ENCODE results near the gene ZNF101.
"Not testable (repeated sequence)": the region's sequence is repeated elsewhere in the genome, so short reads cannot be mapped to it uniquely, and the experiment has no call there.

The ZNF101 gene

DNA sequence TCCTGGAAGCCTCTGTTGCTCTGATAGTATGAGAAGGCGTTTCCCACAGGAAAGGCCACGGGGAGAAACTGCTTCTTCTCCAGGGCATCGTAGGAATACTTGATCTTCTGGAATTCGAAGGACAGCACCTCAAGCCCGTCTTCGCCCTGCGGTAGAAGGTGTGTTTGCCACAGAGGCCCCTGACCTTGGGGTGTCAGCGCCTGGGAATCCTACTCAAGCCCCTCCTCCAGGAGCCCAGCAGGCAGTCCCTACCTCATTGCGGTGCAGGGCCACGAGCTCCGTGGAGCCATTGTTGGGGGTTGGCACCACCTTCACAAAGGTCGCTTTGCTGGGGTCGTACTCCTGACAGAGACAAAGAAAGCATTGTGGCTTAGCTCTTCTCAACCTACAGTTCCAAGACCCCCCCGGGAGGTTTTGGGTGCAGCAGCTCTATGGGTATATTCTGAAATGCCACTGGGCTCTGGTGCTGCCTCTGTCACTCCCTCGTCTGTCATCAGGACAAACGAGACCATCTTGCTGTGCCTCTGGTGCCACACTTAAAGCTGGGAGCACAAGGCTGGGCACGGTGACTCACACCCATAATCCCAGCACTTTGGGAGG lies 8.9 kb upstream of the ZNF101 start:
- DNase-seq, result no peak

DNA sequence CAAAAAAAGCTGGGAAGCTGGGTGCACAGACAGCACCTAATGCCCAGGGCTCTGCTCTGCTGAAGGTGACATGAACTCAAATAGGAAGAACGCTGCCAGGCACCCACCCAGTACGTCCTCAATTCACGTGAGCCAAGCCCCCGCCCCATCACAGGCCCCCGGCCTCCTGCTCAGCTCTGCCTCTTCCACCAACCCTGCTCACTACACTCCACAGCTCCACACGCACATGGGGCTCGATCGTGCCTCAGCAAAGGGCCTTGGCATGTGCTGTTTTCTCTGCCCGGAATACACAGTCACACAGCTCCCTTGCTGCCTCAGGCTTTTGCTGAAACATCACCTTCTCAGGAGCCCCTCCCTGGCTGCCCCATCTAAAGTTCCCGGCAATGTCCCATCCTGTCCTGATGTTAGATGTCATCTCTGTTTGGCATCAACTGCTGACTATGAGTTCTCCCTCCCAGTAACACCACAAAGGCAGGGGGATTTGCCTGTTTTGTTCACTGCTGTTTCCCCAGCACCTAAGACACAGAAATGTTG lies 7.4 kb upstream of the ZNF101 start:
- no peak for DNase-seq

DNA sequence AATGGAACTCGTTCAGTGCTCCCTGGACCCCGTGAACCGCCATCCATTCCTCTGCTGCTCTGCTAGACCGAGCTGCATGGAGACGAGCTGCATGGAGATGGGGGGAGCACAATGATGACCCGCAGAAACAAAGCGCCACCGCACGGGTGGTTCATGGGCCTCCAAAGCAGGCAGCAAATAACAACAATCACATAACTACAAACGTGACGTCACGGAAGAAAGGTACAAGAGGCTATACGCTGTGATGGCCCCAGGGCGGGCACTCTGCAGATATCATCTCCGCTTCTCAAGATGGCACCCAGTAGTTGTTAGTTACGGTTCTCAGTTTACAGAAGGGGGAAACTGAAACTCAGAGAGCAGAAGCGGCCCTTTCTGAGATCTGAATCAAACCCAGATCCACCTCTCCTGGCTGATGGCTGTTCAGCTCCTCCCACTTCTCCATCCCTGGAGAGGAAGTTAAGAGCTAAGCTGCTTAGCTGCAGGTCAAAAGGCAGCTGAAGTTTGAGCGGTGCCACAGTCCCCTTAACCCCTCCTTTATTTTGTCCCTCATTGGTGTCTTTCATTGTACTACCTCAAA lies 6.9 kb upstream of the ZNF101 start:
- peak in 1 of 51 donors; percentile 12 for DNase-seq

DNA sequence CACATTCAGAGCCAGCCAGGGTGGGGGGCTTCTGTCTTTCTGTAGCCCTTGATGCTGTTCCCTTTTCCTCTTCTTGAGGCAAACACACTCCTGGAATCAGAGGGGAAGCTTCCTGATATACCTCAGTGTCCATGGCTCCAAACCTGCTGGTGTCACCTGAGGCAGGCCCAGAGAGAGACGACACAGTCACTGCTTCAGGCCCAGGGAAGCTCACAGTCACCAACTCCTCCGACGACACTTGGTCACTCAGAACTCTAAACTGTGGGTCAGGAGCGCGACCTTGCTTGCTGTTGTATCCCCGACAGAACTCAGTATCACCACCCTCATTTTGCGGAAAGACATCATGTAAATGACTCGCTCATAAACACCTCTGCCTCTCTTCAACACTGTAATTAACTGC lies 6.3 kb upstream of the ZNF101 start:
- DNase-seq, result no peak

DNA sequence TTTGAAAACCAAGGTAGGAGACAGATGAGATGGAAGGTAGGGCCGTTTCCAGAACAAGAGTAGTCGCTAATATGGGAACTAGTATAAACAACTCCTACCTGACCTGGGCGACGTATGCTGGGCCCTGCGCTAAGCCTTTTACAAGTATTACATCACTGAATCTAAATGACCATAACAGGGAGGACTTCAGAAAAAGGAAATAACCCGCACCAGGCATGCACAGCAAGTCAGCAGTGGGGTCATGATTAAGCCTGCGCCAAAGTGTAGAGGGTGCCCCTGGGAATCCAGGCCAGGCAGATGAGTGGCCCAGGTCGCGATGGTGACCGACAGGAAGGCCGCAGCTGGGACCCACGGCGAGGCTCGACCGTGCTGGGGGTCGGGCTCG lies 5.8 kb upstream of the ZNF101 start:
- no peak for DNase-seq

DNA sequence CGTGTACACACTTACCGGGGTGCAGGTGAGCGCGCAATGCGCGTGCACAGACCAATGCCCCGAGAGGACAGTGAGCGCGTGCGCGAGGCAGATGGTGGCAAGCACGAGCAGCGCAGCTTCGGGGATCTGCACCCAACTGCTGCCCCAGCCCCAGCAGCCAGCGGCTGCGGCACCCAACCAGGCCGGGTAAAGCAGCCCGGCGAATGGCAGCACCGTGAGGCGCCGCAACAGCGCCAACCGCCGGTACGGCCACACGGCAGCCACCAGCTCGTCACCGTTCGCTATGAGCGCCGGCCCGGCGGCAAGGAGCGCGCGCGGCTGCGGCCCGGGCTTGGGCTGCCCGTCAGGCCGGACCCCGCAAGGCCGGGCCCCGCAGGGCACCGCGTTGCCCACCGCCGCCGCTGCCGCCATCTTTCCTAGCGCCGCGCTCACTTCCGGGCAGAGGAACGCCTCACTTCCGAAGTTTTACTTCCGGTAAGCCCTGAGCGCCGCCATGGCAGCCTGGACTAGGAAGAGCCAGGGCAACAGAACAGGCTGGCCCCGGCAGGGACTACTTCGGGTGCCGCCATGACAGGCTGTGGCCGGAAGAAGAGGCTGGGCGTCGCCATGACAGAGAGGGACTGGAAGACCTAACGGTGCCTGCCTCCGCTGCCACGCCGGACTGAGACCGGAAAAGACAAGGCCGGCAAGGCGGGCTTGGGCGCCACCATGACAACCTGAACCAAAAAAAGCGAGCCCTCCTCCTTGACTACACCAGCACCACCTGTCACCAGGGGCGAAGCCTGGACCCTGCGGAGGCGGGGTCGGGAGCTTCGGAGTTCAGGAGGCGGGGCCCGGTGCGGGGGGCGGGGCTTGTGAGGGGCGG lies 5.2 kb upstream of the ZNF101 start, which contains the start of gene ATP13A1:
Gene ATP13A1 (minus strand): TSS at position 421 of the 865 bp plus-strand sequence. CDS start 10 bp downstream, at position 411.
- peak; percentile 59 to 100 (median 97) for DNase-seq

DNA sequence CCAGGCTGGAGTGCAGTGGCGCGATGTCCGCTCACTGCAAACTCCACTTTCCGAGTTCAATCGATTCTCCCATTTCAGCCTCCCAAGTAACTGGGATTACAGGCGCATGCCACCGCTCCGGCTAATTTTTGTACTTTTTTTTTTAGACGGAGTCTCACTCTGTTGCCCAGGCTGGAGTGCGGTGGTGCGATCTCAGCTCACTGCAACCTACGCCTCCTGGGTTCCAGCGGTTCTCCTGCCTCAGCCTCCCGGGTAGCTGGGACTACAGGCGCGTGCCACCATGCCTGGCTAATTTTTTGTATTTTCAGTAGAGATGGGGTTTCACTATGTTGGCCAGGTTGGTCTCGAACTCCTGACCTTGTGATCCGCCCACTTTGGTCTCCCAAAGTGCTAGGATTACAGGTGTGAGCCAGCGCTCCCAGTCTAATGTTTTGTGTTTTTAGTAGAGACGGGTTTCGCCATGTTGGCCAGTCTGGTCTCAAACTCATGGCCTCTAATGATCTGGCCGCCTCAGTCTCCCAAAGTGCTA lies 3.2 kb upstream of the ZNF101 start:
- not testable (repeated sequence) for DNase-seq

DNA sequence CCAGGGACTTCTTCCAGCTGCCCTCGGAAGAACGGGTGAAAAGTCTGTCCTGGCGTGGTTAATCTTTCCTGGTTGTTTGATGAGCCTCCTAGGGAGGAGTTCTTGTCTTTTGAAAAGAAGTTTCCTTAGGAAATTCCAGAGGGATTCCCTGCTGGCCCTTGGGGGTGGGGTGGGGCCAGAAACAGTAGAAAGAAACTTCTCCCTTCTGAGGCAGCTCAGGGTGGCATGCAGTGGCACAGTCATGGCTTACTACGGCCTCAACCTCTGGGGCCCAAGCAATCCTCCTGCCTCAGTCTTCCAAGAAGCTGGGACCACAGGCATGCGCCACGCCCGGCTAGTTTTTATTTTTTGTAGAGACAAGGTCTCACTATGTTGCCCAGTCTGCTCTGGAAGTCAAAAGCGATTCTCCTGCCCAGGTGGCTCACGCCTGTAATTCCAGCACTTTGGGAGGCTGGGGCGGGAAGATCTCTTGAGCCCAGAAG lies 1.5 kb downstream of the ZNF101 start:
- DNase-seq, result no peak

DNA sequence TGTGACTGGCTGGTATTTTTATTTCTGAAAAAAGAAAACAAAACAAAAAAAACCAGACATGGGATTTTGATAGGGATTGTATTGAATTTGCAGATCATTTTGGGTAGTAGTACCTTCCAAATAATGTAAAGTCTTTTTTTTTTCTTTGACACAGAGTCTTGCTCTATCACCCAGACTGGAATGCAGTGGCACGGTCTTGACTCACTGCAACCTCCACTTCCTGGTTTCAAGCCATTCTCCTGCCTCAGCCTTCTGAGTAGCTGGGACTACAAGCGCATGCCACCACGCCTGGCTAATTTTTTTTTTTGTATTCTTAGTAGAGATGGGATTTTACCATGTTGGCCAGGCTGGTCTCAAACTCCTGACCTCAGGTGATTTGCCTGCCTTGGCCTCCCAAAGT lies 4.2 kb downstream of the ZNF101 start:
- no peak for DNase-seq

DNA sequence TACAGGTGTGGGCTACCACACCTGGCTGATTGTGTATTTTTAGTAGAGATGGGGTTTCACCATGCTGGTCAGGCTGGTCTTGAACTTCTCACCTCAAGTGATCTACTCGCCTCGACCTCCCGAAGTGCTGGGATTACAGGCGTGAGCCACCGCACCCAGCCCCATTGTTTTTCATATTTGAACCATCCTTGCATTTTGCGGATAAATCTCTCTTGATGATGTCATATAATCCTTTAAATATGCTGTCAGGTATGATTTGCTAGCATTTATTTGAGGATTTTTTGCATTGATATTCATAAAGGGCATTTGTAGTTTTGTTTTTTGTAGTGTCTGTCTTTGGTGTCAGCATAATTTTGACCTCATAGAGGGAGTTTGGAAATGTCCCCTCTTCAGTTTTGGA lies 5.7 kb downstream of the ZNF101 start:
- no peak for DNase-seq

DNA sequence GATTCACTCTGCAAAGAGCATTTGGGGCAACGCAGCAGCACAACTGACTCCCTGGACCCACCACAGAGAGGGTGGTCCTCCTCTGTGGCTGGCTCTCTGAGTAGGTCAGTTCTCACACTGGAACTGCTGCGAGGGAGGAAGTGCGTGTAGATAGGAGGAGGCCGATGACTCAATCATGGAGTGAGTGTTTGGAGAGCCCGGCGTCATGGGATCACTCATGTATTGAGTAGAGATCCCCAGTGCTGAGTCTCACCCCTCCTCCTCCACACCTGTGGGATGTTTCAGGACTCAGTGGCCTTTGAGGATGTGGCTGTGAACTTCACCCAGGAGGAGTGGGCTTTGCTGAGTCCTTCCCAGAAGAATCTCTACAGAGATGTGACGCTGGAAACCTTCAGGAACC lies 8.9 kb downstream of the ZNF101 start:
- DNase-seq, result no peak

DNA sequence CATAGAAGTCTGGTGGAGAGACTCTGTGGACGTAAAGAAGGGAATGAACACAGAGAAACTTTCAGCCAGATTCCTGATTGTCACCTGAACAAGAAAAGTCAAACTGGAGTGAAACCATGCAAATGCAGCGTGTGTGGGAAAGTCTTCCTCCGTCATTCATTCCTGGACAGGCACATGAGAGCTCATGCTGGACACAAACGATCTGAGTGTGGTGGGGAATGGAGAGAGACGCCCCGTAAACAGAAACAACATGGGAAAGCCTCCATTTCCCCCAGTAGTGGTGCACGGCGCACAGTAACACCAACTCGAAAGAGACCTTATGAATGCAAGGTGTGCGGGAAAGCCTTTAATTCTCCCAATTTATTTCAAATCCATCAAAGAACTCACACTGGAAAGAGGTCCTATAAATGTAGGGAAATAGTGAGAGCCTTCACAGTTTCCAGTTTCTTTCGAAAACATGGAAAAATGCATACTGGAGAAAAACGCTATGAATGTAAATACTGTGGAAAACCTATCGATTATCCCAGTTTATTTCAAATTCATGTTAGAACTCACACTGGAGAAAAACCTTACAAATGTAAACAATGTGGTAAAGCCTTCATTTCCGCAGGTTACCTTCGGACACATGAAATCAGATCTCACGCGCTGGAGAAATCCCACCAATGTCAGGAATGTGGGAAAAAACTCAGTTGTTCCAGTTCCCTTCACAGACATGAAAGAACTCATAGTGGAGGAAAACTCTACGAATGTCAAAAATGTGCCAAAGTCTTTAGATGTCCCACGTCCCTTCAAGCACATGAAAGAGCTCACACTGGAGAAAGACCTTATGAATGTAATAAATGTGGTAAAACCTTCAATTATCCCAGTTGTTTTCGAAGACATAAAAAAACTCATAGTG lies 10.8 kb downstream of the ZNF101 start:
- no peak for DNase-seq

DNA sequence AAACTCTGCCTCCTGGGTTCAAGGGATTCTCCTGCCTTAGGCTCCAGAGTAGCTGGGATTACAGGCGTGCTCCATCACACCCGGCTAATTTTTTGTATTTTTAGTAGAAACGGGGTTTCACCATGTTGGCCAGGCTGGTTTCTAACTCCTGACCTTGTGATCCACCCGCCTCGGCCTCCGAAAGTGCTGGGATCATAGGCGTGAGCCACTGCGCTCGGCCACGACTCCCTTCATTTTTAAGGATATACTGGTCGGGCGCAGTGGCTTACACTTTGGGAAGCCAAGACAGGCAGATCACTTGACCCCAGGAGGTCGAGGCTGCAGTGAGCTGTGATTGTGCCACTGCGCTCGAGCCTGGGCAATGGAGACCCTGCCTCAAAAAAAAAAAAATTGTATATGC lies 17.5 kb downstream of the ZNF101 start:
- DNase-seq, result not testable (repeated sequence)

DNA sequence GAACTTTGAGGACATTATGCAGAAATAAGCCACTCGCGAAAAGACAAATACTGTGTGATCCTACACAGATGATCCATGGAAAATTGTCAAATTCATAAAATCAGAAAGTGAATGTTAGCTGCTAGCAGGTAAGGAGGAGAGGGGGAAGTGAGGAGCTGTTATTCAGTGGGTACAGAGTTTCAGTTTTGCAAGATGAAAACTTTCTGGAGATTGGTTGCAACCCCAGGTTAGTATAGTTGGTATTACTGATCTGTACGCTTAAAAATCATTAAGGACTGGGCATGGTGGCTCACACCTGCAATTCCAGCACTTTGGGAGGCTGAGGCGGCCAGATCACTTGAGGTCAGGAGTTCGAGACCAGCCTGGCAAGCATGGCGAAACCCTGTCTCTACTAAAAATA lies 17.9 kb downstream of the ZNF101 start:
- no peak for DNase-seq

DNA sequence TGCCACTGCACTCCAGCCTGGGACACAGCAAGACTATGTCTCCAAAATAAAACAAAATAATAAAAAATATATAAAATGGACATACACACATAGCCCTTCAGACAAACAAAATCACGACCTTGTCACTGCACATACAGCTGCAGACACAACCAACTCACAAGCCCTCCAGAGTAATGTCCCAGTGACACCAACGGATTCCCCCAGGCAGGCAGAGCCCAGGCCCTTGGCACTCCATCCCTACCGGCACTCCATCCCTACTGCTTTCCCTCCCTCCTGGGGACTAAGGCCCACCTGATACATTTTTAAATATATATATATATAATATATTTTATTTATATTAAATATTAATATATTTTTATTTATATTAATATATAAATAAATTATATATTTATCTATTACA lies 18.5 kb downstream of the ZNF101 start:
- no peak for DNase-seq

DNA sequence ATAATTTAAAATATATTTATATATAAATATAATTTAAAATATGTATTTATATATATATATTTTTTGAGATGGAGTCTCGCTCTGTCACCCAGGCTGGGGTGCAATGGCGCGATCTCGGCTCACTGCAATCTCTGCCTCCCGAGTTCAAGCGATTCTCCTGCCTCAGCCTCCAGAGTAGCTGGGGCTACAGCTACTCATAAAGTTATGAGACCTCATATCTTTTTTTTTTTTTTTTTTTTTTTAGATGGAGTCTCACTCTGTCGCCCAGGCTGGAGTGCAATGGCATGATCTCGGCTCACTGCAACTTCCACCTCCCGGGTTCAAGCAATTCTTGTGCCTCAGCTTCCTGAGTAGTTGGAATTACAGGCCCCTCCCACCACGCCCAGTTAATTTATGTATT lies 20.4 kb downstream of the ZNF101 start:
- DNase-seq, result not testable (repeated sequence)

DNA sequence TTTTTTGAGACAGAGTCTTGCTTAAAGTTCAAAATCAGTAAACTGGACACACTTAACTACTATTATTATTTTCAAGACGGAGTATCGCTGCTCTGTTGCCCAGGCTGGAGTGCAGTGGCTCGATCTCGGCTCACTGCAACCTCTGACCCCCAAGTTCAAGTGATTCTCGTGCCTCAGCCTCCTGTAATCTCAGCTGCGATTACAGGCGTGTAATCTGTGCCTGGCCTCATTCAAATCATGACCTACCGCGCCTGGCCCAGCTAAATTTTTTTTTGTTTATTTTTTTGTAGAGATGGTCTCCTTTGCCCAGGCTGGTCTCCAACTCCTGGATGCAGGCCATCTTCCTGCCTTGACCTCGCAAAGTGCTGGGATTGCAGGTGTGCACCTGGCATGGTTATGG lies 23.0 kb downstream of the ZNF101 start:
- no peak for DNase-seq

DNA sequence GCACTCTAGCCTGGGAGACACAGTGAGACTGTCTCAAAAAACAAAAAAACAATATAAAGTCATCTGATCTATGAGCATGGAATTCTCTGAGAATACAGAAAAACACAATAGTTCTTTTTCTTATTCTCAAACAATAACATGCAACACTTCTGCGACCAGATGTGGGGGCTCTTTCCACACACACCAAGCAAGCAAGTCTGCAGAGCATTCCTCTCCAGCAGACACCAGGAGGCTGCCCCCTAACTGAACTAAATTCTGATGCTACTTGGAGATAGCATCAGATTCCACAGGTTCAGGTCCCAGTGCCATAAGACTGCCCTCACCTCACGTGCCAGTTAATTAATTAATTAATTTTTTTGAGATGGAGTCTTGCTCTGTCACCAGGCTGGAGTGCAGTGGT lies 27.7 kb downstream of the ZNF101 start:
- DNase-seq, result no peak

DNA sequence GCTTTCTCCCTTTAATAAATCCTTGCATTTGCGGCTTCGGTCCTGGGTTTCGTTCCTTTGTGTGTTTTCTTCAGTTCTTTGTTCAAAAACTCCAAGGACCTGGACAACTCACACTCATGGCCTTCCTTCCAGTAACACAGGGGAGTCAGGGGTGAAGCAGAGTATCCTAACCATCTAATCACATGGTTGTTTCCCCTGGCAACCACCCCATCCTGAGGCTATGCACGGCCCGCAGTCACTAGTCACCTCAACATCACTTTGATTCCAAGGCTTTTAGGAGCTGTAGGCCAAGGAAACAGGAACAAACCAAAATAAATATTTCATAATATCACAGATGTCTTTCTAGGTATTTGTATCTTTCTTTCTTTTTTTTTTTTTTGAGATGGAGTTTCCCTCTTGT lies 28.9 kb downstream of the ZNF101 start:
- DNase-seq, result no peak

DNA sequence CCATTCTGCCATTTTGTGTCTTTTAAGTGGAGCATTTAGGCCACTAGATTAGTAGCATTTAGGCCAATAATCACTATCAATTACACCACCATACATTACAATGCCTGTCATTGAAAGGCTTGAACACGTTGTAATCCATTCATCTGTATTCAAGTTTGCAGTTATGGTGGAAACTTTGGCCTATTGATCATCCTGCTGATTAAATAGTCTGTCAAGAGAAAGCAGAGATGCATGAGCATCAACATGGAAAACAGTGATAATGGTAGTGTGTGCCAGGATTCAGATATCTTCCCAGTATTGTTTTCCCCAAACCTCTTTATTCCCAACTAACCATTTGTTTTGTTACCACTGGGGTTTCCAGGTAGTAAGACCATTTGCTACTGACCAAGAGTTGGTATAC lies 31.9 kb downstream of the ZNF101 start:
- not testable (repeated sequence) for DNase-seq

DNA sequence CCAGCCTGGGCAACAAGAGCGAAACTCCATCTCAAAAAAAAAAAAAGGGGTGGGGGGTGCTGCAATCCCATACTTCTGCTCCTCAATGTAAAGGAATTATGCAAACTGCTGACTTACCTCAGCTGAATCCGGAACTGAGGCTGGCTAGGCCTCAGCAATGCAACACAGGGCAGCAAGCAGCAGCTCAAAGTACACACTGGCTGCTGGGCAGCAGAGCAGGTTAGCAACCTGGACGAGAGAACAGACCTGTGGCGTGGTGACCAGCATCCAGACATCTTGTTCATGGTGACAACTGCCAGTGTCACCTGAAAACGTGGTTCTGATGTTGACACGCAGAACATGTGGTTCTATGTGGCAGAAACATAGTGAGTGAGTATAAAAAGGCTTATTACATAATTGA lies 36.2 kb downstream of the ZNF101 start:
- no peak for DNase-seq

All from hypothalamus (tissue), 51 donors.